GM12878 (cell line): Measurements from ENCODE around the gene ROPN1B. TPM values are rescaled to one million over a fixed set of nuclear protein-coding genes. Genes with fewer than 3 reads are reported as not detected.
A peak's percentile ranks its signal among the peaks of the same experiment; 100 is the strongest.
"Not testable (repeated sequence)": the region's sequence is repeated elsewhere in the genome, so short reads cannot be mapped to it uniquely, and the experiment has no call there.

Experiments used
- ATAC-seq: fragments of 200-7000 bp; cut with Tn5 transposase; 3 replicates; pipeline ENCODE4 v1.9.1; 2020; ENCODE audit warnings: mild to moderate bottlenecking, moderate library complexity
- BruUV-seq: library from RNA; stranded (reverse); fragments of 400-500 nt; replicated peaks from 2 replicates; lab custom pipeline; 2021; lab: Mats Ljungman, UMichigan
- CTCF ChIA-PET: fragments of 300-600 bp; sonication (Branson Sonifier 250); formaldehyde crosslinking; extraction: SDS; loops from one replicate; lab custom pipeline; 2021; ENCODE audit warnings: inconsistent platforms; lab: Yijun Ruan, JAX
- POLR2A ChIA-PET: fragments of 350-600 bp; formaldehyde crosslinking; extraction: SDS; loops from one replicate; lab custom pipeline; 2021; ENCODE audit warnings: inconsistent platforms; lab: Charles Lee
- RAD21 ChIA-PET: fragments of 300-600 bp; sonication (Branson Sonifier 250); formaldehyde crosslinking; loops from one replicate; lab custom pipeline; 2023; ENCODE audit warnings: antibody characterized with exemption; ENCODE audit not compliant: unreplicated experiment; lab: Charles Lee
- SMC1A ChIA-PET: fragments of 300-600 bp; sonication (Branson Sonifier 250); formaldehyde crosslinking; loops from one replicate; lab custom pipeline; 2023; ENCODE audit not compliant: unreplicated experiment, uncharacterized antibody; lab: Charles Lee
- DNase-seq: peaks from one replicate; pipeline ENCODE4 v3.0.0-alpha.2; 2011; ENCODE audit warnings: low read depth, low spot score
- FAIRE-seq: peaks from 3 replicates; lab custom pipeline; 2011; peaks lifted over from hg19 to GRCh38; lab: Jason Lieb, UNC
- H2AFZ ChIP-seq: 2 replicates; pipeline ENCODE4 v1.6.0; 2011; ENCODE audit warnings: low read depth, low read length, control low read depth; ENCODE audit not compliant: control insufficient read depth
- H3K27ac ChIP-seq: 2 replicates; pipeline ENCODE4 v1.5.1; 2011; ENCODE audit warnings: control low read depth; ENCODE audit not compliant: control insufficient read depth, insufficient read depth
- H3K27me3 ChIP-seq, 2 experiments: replicated peaks in 1 of 2; 2 replicates each; pipeline versions ENCODE4 v1.6.0 to v1.6.1; 2011; ENCODE audit warnings: low read length in 1 of 2; ENCODE audit not compliant: control insufficient read depth in 2 of 2, insufficient read depth in 2 of 2
- H3K36me3 ChIP-seq, 2 experiments: 2 replicates each; pipeline ENCODE4 v1.5.1; 2011; ENCODE audit warnings: low read length in 1 of 2; ENCODE audit not compliant: control insufficient read depth in 2 of 2, insufficient read depth in 2 of 2
- H3K4me1 ChIP-seq: 2 replicates; pipeline ENCODE4 v1.6.1; 2011; ENCODE audit warnings: mild to moderate bottlenecking, low read length, moderate library complexity, mixed read lengths; ENCODE audit not compliant: control insufficient read depth, insufficient read depth
- H3K4me2 ChIP-seq: 2 replicates; pipeline ENCODE4 v1.6.0; 2011; ENCODE audit warnings: control low read depth; ENCODE audit not compliant: control insufficient read depth, insufficient read depth
- H3K4me3 ChIP-seq: fragments of 200-600 bp; sonication (generic); 2 replicates; pipeline ENCODE4 v1.5.1; 2016
- H3K79me2 ChIP-seq: 2 replicates; pipeline ENCODE4 v1.6.0; 2011; ENCODE audit warnings: low read length; ENCODE audit not compliant: control insufficient read depth, insufficient read depth
- H3K9ac ChIP-seq: 2 replicates; pipeline ENCODE4 v1.8.0; 2011; ENCODE audit warnings: low read length, control low read depth, mixed read lengths; ENCODE audit not compliant: control insufficient read depth, insufficient read depth
- H3K9me3 ChIP-seq: replicated peaks from 3 replicates; pipeline ENCODE4 v1.5.1; 2011; ENCODE audit warnings: mild to moderate bottlenecking, low read length; ENCODE audit not compliant: control insufficient read depth, insufficient read depth
- H4K20me1 ChIP-seq: 2 replicates; pipeline ENCODE4 v1.6.0; 2011; ENCODE audit not compliant: control insufficient read depth, insufficient read depth
- CTCF ChIP-seq, 3 experiments: IDR thresholded peaks in 2 of 3; conservative IDR thresholded peaks in 1 of 3; 2 replicates each; pipeline ENCODE4 v1.5.1; 2011; ENCODE audit warnings: low read depth in 3 of 3, low read length in 3 of 3, mild to moderate bottlenecking in 3 of 3, control low read depth in 2 of 3, moderate library complexity in 2 of 3, inconsistent platforms in 1 of 3, mixed read lengths in 1 of 3; ENCODE audit not compliant: control insufficient read depth in 2 of 3, insufficient read depth in 1 of 3; ENCODE audit errors: extremely low read depth in 1 of 3
- RAD21 ChIP-seq: IDR thresholded peaks from 2 replicates; pipeline ENCODE4 v1.6.1; 2011; ENCODE audit warnings: mild to moderate bottlenecking, low read depth, low read length, moderate library complexity; ENCODE audit not compliant: insufficient read depth
- SMC3 ChIP-seq: IDR thresholded peaks from 2 replicates; pipeline ENCODE4 v1.6.1; 2011; ENCODE audit warnings: low read length, improper control_type of control experiment, borderline replicate concordance
- WGBS: methylation state at CpG from one replicate; pipeline ENCODE4 v1.1.6; 2016; ENCODE audit warnings: low lambda C conversion rate; ENCODE audit not compliant: insufficient replicate concordance, insufficient coverage; ENCODE audit errors: missing lambda C conversion rate; 5-methylcytosine and 5-hydroxymethylcytosine counted together
- in situ Hi-C: fragments of 300-500 bp; cut with MboI; formaldehyde crosslinking; loops from 9 replicates; pipeline ENCODE4 v1.14.3; 2018; ENCODE audit warnings: mixed read lengths
- intact Hi-C: fragments of 100-400 bp; cut with micrococcal nuclease; formaldehyde crosslinking; loops from one replicate; pipeline ENCODE4 v1.14.2; 2022; ENCODE audit not compliant: unreplicated experiment
- polyA plus RNA-seq, 11 experiments: library from polyadenylated mRNA; depleted of rRNA in 4 of 11; unstranded in 6 of 11; stranded (reverse) in 5 of 11; fragments of >200 nt; fragmentation: Nextera tagmentation in 4 of 11; fragmentation: Illumina TruSeq in 1 of 11; extraction: Ambion mirVana in 4 of 11; extraction: Trizol in 1 of 11; gene quantifications; 1 replicate in 1 of 11; 2 replicates in 10 of 11; pipeline versions ENCODE4 v1.2.1 to v1.2.3, GENCODE V29; 2011 to 2016; ENCODE audit warnings: inconsistent platforms in 2 of 11, missing spikeins in 2 of 11, low read depth in 1 of 11
- total RNA-seq, 4 experiments: library from RNA; depleted of rRNA in 3 of 4; stranded (reverse); fragments of >200 nt in 3 of 4; fragmentation: Illumina TruSeq in 1 of 4; extraction: Trizol in 1 of 4; gene quantifications; 2 replicates each; pipeline versions ENCODE4 v1.2.1 to v1.2.3, GENCODE V29; 2013 to 2021

ROPN1B gene
- total and polyA plus RNA-seq, 10 of the 15 experiments (the other 5 are each of a cell fraction or from before 2014, with no cell fraction given): not detected

- not testable (repeated sequence) for H3K79me2 ChIP-seq
- peak; percentile 37; the same call in 1 of the 2 replicates for TF ChIP-seq RAD21
- peak; percentile 27 to 63 (median 56) for TF ChIP-seq CTCF (IDR thresholded peaks at IDR 0.05 in 2 of 3, conservative IDR thresholded peaks at IDR 0.05 in 1 of 3; ENCODE audit: control insufficient read depth in 2 of 3, extremely low read depth in 1 of 3, insufficient read depth in 1 of 3, low read depth in 3 of 3, low read length in 3 of 3)
- TF ChIP-seq SMC3: peak; percentile 26; the same call in 1 of the 2 replicates
- TF ChIP-seq, all 136 proteins: peak for 3; not testable (repeated sequence) for 133
- H3K4me1 ChIP-seq, RAD21 ChIA-PET, SMC1A ChIA-PET, H3K9ac ChIP-seq, H3K4me3 ChIP-seq, H3K36me3 ChIP-seq, H3K27ac ChIP-seq, H4K20me1 ChIP-seq, H2AFZ ChIP-seq, H3K4me2 ChIP-seq, H3K27me3 ChIP-seq, DNase-seq, POLR2A ChIA-PET, H3K9me3 ChIP-seq, BruUV-seq, in situ Hi-C loops: not testable (repeated sequence)
- WGBS: 20% methylated on average over 29 of the region's 31 CpGs
- FAIRE-seq (peak; percentile 78), ATAC-seq (peak; percentile 95)
- intact Hi-C loops: loop anchor here (10.0 kb wide), 1 partner anchor 223 kb away; no protein-coding TSS in a partner anchor
- CTCF ChIA-PET: interaction anchor here (1.7 kb wide), 1 partner anchor 226 kb away, joined by 10 read pairs; no protein-coding TSS in a partner anchor
These were observed 3.3 kb downstream of the ROPN1B start for GRCh38 chr3:125971997-125972944.

GRCh38 chr3:125975245-125976002 is 6.4 kb downstream of the ROPN1B start:
- in situ Hi-C loops, RAD21 ChIA-PET, H4K20me1 ChIP-seq, H3K4me1 ChIP-seq, ATAC-seq, POLR2A ChIA-PET, H3K4me2 ChIP-seq, H3K79me2 ChIP-seq, H3K9ac ChIP-seq, H3K36me3 ChIP-seq, H2AFZ ChIP-seq, H3K27me3 ChIP-seq, H3K4me3 ChIP-seq, H3K27ac ChIP-seq, BruUV-seq, DNase-seq, SMC1A ChIA-PET, H3K9me3 ChIP-seq, FAIRE-seq: not testable (repeated sequence)
- WGBS: 69% methylated on average over 9 of the region's 9 CpGs
- CTCF ChIA-PET: interaction anchor here (0.6 kb wide), 1 partner anchor 93 kb away, joined by 3 read pairs; no protein-coding TSS in a partner anchor
- intact Hi-C loops: loop anchor here (10.0 kb wide), 1 partner anchor 219 kb away; no protein-coding TSS in a partner anchor

- BruUV-seq, FAIRE-seq, H2AFZ ChIP-seq, H3K27ac ChIP-seq, H3K4me1 ChIP-seq, H3K36me3 ChIP-seq, SMC1A ChIA-PET, H3K27me3 ChIP-seq, H3K79me2 ChIP-seq, DNase-seq, POLR2A ChIA-PET, H3K9me3 ChIP-seq, H3K4me3 ChIP-seq, H3K9ac ChIP-seq, H4K20me1 ChIP-seq, ATAC-seq, in situ Hi-C loops, RAD21 ChIA-PET, H3K4me2 ChIP-seq: not testable (repeated sequence)
- CTCF ChIA-PET: interaction anchor here (0.6 kb wide), 1 partner anchor 92 kb away, joined by 3 read pairs; no protein-coding TSS in a partner anchor
- intact Hi-C loops: loop anchor here (10.0 kb wide), 1 partner anchor 219 kb away; no protein-coding TSS in a partner anchor
- WGBS: 25% methylated on average over 3 of the region's 3 CpGs
These were observed 7.0 kb downstream of the ROPN1B start for GRCh38 chr3:125976003-125976390.
